Psoas muscle (tissue), 8 donors: ENCODE measurements around the gene ACTN2. TPM values are rescaled to one million over a fixed set of nuclear protein-coding genes. Genes with fewer than 3 reads are reported as not detected.

Experiments used
- ATAC-seq, 4 donors: fragments of 200-7000 bp; cut with Tn5 transposase; one replicate each; pipeline ENCODE4 v1.9.1; 2020; ENCODE audit warnings: moderate library complexity in 3 of 4, mild to moderate bottlenecking in 2 of 4
- DNase-seq, 2 donors: peaks; one replicate each; pipeline ENCODE4 v3.0.0-alpha.2; 2020
- H3K27ac ChIP-seq: fragments of 200-600 bp; one replicate; pipeline ENCODE4 v1.8.0; 2022
- H3K27me3 ChIP-seq, 3 donors: fragments of 200-600 bp in 1 of 3; one replicate each; pipeline versions ENCODE4 v1.6.1 to v1.8.0; 2013 to 2022; ENCODE audit warnings: low read length in 2 of 3, mild to moderate bottlenecking in 2 of 3, moderate library complexity in 1 of 3; ENCODE audit not compliant: insufficient read depth in 3 of 3
- H3K36me3 ChIP-seq, 2 donors: fragments of 200-600 bp in 1 of 2; one replicate each; pipeline versions ENCODE4 v1.6.1 to v1.8.0; 2013 to 2022; ENCODE audit warnings: low read depth in 1 of 2, mild to moderate bottlenecking in 1 of 2, moderate library complexity in 1 of 2; ENCODE audit not compliant: insufficient read depth in 1 of 2
- H3K4me1 ChIP-seq: fragments of 200-600 bp; one replicate; pipeline ENCODE4 v1.8.0; 2022
- H3K4me3 ChIP-seq: fragments of 200-600 bp; one replicate; pipeline ENCODE4 v1.8.0; 2022; ENCODE audit warnings: mild to moderate bottlenecking
- H3K9me3 ChIP-seq: fragments of 200-600 bp; one replicate; pipeline ENCODE4 v1.8.0; 2022
- CTCF ChIP-seq: fragments of 200-600 bp; IDR thresholded peaks from one replicate; pipeline ENCODE4 v1.8.0; 2022; ENCODE audit warnings: antibody characterized with exemption
- WGBS, 3 donors: extraction: QIAGEN DNeasy Blood & Tissue Kit; methylation state at CpG; one replicate each; pipeline versions ENCODE4 v1.1.6 to v1.1.7; 2013; 5-methylcytosine and 5-hydroxymethylcytosine counted together
- intact Hi-C, 2 donors: fragments of 100-400 bp; cut with DNase I; formaldehyde crosslinking; loops; one replicate each; pipeline versions ENCODE4 v1.11.0 to v1.14.2; 2022
- polyA plus RNA-seq, 3 donors: library from polyadenylated mRNA; stranded (reverse); fragments of 200-250 nt; gene quantifications; one replicate each; pipeline ENCODE4 v1.2.3, GENCODE V29; 2013
- total RNA-seq, 4 donors: library from RNA; stranded (reverse); fragmentation: NEBNext Ultra II Directional in 2 of 4; extraction: Animal tissue kit (Norgen Biotek cat#: 25700) in 2 of 4; gene quantifications; one replicate each; pipeline versions ENCODE4 v1.2.1 to v1.2.4, GENCODE V29; 2021 to 2023
- donor health status: healthy with polysubstance abuse.
- donor health status: DM: no; HTN: no; CAD: no; lungs with moderate emphysema.
- donor health status: Bipolar disorder and iron deficiency.
- donor health status: healthy.
- donor health status: DM: yes; HTN: yes; CAD: no.
- donor health status: DM: no; HTN: no; CAD: no.
- donor health status: DM: no; HTN: no; CAD: no.
- donor health status: DM: yes; HTN: yes; CAD: no.

The ACTN2 gene
- total and polyA plus RNA-seq, 7 donors: 792 to 4,645 (median 2,645) TPM

GRCh38 chr1:236716160-236716559, 29.9 kb downstream of the ACTN2 start:
- DNase-seq: no peak
- Histone ChIP-seq H3K4me1 (peaks cover 36% of the 10 kb centered on the region), H3K4me3 (no peak overlapping the region), H3K27ac (peak overlapping the region; percentile 82), H3K9me3 (no peaks in the 10 kb centered on the region), H3K36me3 (peaks cover 5 to 32% of the 10 kb centered on the region in 2 donors), H3K27me3 (no peaks in the 10 kb centered on the region)
- TF ChIP-seq CTCF: no peak
- intact Hi-C loops: no loop called here
- WGBS, 3 donors: 3 to 10% (median 6%) methylated on average over 1 of the region's 1 CpG
- peak; percentile 56 to 76 (median 72) for ATAC-seq

GRCh38 chr1:236717811-236718210, 31.5 kb downstream of the ACTN2 start:
- Histone ChIP-seq H3K36me3 (peaks cover 5 to 44% of the 10 kb centered on the region in 2 donors), H3K27ac (peak overlapping the region; percentile 82), H3K9me3 (no peaks in the 10 kb centered on the region), H3K4me3 (no peak overlapping the region), H3K27me3 (no peaks in the 10 kb centered on the region), H3K4me1 (peaks cover 40% of the 10 kb centered on the region)
- 27 to 41% (median 35%) methylated on average over 6 of the region's 6 CpGs for WGBS, 3 donors
- ATAC-seq (peak; percentile 59 to 79 (median 64)), DNase-seq (no peak)
- intact Hi-C loops: no loop called here
- no peak for TF ChIP-seq CTCF

- Histone ChIP-seq H3K27ac (peak overlapping the region; percentile 82), H3K36me3 (peaks cover 5 to 49% of the 10 kb centered on the region in 2 donors), H3K4me1 (peaks cover 40% of the 10 kb centered on the region), H3K4me3 (no peak overlapping the region), H3K9me3 (no peaks in the 10 kb centered on the region), H3K27me3 (no peaks in the 10 kb centered on the region)
- DNase-seq (no peak), ATAC-seq (peak; percentile 36 to 81 (median 45))
- TF ChIP-seq CTCF: no peak
- WGBS, 3 donors: 9 to 12% (median 9%) methylated on average over 3 of the region's 3 CpGs
- intact Hi-C loops: no loop called here
Observed at GRCh38 chr1:236718328-236718727, 32.0 kb downstream of the ACTN2 start.

GRCh38 chr1:236720206-236720605, 33.9 kb downstream of the ACTN2 start:
- H3K36me3 ChIP-seq: peaks cover 5 to 68% of the 10 kb centered on the region in 2 donors
- H3K9me3 ChIP-seq: no peaks in the 10 kb centered on the region
- no peak for TF ChIP-seq CTCF
- ATAC-seq: no peak
- H3K4me1 ChIP-seq: peaks cover 35% of the 10 kb centered on the region
- H3K27ac ChIP-seq: peak overlapping the region; percentile 43
- 51 to 71% (median 51%) methylated on average over 3 of the region's 3 CpGs for WGBS, 3 donors
- no peaks in the 10 kb centered on the region for H3K27me3 ChIP-seq
- intact Hi-C loops: loop anchor here in 1 of 2 donors (10.0 kb wide), 1 partner anchor 115 kb away; the partner anchor contains the start of gene HEATR1
- no peak for DNase-seq
- H3K4me3 ChIP-seq: no peak overlapping the region

GRCh38 chr1:236720611-236721010, 34.3 kb downstream of the ACTN2 start:
- peaks cover 5 to 72% of the 10 kb centered on the region in 2 donors for H3K36me3 ChIP-seq
- intact Hi-C loops: loop anchor here in 1 of 2 donors (10.0 kb wide), 1 partner anchor 116 kb away; the partner anchor contains the start of gene HEATR1
- H3K9me3 ChIP-seq: no peaks in the 10 kb centered on the region
- no peaks in the 10 kb centered on the region for H3K27me3 ChIP-seq
- H3K4me3 ChIP-seq: no peak overlapping the region
- ATAC-seq (no peak), DNase-seq (no peak)
- peak overlapping the region; percentile 43 for H3K27ac ChIP-seq
- H3K4me1 ChIP-seq: peaks cover 31% of the 10 kb centered on the region
- WGBS, 3 donors: 16 to 57% (median 27%) methylated on average over 1 of the region's 1 CpG
- TF ChIP-seq CTCF: no peak
